GM12873 (cell line): Measurements from ENCODE around the gene SLCO1C1.

ENCODE experiments used
- CTCF ChIP-seq: IDR thresholded peaks from 2 replicates; pipeline ENCODE4 v1.5.1; 2012; ENCODE audit warnings: low read depth, mild to moderate bottlenecking, moderate library complexity, low read length, control low read depth; ENCODE audit not compliant: insufficient read depth; ENCODE audit errors: missing control alignments

Gene SLCO1C1

DNA sequence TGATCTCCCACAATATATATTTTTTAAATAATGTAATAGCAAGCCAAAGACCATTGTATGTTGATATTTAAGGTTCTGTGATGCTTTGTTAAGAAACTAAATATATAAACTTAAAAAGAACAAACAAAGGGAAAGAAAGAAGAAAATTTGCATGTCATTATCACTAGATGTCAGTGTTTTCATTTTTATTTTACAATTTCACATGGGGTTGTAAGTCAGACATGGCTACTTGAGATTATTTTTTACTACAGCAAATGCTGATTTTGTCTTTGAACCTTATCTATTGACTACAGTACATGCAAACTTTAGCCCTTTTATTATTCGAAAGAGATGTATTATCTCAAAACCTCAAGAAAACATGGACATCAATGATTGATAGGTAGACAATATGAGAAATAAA, 36.1 kb downstream of the SLCO1C1 start:
- TF ChIP-seq CTCF = no peak

DNA sequence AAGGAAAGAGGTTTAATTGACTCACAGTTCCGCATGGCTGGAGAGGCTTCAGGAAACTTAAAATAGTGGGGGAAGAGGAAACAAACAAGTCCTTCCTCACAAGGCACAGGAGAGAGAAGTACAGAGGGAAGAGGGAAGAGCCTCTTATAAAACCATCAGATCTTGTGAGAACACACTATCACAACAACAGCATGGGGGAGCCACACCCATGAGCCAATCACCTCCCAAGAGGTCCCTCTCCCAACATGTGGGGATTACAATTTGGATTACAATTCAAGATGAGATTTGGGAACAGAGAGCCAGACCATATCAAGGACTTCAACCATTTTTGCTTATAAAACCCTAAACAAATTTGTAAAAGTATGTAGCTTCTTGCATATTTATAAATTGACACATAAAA, 45.8 kb downstream of the SLCO1C1 start:
- TF ChIP-seq CTCF = no peak

DNA sequence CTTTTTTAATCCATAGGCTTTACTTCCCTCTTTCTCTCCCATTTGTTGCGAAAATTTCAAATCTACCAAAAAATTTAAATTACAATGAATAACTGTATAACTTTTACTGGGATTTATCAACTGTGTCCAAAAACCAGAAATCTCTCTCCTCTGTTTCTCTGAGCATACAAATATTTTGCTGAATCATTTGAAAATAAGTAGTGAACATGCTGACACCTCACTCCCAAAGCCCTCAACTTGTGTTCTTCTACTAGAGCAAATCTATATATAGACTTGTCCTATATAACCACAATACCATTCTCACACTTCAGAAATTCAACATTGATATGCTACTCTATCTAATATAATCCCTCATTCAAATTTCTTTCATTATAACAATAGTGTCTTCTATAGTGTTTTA, 53.1 kb downstream of the SLCO1C1 start:
- no peak for TF ChIP-seq CTCF

DNA sequence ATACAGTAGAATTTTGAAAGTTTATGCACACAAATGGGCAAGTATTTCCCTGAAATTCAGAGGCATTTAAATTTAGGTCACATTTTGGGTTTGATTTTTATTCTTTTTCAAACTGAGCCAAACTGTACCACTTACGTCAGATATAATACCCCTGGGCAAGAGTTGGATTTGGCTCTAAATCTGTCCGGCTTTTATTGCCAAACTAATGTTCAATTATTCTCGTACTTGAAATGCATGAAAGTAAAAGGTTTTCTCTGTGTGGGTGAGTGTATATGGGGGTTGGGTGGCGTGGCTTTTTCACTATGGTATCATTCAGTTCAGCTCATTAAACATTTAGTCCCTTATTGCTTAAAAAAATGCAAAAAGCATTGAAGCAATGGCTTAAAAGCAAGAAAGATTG, 55.9 kb downstream of the SLCO1C1 start:
- no peak for TF ChIP-seq CTCF

DNA sequence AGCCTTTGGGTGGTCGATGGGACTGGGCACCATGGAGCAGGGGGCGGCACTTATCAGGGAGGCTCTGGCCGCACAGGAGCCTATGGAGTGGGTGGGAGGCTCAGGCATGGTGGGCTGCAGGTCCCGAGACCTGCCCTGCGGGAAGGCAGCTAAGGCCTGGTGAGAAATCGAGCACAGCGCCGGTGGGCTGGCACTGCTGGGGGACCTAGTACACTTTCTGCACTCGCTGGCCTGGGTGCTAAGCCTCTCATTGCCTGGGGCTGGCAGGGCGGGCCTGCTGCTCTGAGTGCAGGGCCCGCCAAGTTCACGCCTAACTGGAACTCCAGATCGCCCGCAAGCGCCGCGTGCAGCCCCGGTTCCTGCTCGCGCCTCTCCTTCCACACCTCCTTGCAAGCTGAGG, 82.3 kb downstream of the SLCO1C1 start:
- TF ChIP-seq CTCF = no peak

DNA sequence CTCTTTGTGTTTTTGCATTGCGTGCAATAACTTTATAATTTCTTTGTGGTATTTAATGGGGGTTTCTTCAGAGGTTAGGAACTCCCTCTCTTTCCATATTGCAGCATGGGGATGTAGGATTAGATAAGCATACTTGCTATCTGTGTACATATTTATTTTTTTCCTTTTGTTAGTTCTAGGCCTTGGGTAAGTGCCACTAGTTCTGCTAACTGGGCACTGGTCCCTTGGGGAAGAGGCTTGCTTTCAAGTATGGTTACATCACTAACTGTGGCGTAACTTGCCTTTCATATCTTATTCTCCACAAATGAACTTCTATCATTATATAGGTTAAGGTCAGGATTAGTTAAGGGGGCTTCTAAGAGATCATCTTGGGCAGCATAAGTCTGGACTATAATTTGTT, 83.8 kb downstream of the SLCO1C1 start:
- TF ChIP-seq CTCF = no peak

GRCh38 chr12:20792971-20793370, 97.8 kb downstream of the SLCO1C1 start:
- TF ChIP-seq CTCF = no peak

GRCh38 chr12:20798554-20798953, 103.4 kb downstream of the SLCO1C1 start:
- no peak for TF ChIP-seq CTCF
